Measurements from ENCODE around the gene IRX4. TPM values are rescaled to one million over a fixed set of nuclear protein-coding genes. Genes with fewer than 3 reads are reported as not detected.

Gene IRX4
- total RNA-seq, 2 donors from 2014 or later, result not detected

DNA sequence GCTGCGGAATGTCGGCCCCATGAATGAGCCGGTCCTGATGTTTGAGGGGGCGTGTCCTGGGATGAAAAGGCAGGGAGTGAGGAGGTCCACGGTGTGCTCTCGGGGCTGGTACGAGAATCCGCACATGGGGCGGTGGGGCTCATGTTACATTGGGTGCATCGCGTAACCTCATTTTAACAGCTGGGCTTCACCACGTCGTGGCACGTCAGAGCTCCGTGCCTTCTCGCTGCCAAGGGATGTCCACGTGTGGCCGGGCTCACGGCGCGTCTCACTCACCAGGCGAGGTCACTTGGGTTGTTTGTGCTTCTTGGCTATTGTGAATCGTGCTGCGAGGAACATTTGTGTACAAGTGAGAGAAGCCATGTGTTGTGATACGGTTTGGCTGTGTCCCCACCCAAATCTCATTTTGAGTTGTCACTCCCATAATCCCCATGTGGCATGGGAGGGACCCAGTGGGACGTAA is 29.1 kb upstream of the IRX4 start:
- H3K36me3 ChIP-seq, result no peaks in the 10 kb centered on the region
- TF ChIP-seq, protein P1, sequence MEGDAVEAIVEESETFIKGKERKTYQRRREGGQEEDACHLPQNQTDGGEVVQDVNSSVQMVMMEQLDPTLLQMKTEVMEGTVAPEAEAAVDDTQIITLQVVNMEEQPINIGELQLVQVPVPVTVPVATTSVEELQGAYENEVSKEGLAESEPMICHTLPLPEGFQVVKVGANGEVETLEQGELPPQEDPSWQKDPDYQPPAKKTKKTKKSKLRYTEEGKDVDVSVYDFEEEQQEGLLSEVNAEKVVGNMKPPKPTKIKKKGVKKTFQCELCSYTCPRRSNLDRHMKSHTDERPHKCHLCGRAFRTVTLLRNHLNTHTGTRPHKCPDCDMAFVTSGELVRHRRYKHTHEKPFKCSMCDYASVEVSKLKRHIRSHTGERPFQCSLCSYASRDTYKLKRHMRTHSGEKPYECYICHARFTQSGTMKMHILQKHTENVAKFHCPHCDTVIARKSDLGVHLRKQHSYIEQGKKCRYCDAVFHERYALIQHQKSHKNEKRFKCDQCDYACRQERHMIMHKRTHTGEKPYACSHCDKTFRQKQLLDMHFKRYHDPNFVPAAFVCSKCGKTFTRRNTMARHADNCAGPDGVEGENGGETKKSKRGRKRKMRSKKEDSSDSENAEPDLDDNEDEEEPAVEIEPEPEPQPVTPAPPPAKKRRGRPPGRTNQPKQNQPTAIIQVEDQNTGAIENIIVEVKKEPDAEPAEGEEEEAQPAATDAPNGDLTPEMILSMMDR (IDR thresholded peaks at IDR 0.05), result no peak
- no peak overlapping the region for H3K27ac ChIP-seq
- H3K9me3 ChIP-seq, result no peaks in the 10 kb centered on the region
- no peaks in the 10 kb centered on the region for H3K27me3 ChIP-seq
- no peak for DNase-seq (ENCODE audit: low spot score)
- H3K4me3 ChIP-seq, result no peak overlapping the region
- no peaks in the 10 kb centered on the region for H3K4me1 ChIP-seq

DNA sequence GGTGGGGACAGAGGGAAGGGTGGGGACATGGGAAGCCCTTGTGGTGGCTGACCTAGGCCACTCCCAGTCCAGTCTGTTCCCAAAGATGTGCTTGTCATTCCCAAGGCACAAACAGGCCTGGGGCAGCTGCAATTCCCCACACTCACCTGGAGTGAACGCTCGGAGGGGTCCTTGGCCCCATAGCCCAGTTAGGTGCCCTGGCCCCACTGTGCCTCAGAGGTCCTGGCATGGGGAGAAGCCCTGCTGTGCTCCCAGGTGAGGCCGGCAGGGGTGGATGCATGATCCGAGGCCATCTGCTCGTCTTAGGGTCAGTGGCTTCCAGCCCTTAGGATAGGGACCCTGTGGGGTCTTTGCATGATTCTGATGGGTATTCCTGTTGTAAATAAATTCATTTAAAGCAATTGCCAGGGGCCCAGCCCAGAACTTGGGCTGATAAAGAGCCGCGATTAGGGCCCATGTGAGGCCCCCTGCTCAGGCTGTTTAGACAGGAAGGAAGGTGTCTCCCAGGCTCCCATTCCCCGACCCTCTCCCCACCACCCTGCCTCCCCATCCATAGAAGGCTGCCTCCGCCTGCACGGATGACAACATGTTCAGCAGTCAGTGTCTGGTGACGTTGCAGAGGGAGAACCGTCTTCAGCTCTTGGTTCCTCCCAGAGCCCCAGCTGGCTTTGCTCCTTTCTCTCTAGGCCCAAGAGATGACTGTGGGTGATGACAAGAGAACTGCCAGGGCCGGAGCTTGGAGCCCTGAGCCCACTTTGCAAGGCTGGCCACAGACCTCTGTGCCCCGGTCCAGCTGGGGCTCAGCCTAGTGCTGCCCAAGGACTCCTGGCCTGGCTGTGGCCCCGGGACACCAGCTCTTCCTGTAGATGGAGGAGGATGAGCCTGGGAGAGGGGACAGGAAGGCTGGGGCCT is 28.4 kb upstream of the IRX4 start:
- H3K4me1 ChIP-seq, result no peaks in the 10 kb centered on the region
- no peaks in the 10 kb centered on the region for H3K9me3 ChIP-seq
- DNase-seq (ENCODE audit: low spot score), result no peak
- no peaks in the 10 kb centered on the region for H3K27me3 ChIP-seq
- no peaks in the 10 kb centered on the region for H3K36me3 ChIP-seq
- TF ChIP-seq, protein P1 (IDR thresholded peaks at IDR 0.05), result no peak
- no peak overlapping the region for H3K4me3 ChIP-seq
- H3K27ac ChIP-seq, result no peak overlapping the region

DNA sequence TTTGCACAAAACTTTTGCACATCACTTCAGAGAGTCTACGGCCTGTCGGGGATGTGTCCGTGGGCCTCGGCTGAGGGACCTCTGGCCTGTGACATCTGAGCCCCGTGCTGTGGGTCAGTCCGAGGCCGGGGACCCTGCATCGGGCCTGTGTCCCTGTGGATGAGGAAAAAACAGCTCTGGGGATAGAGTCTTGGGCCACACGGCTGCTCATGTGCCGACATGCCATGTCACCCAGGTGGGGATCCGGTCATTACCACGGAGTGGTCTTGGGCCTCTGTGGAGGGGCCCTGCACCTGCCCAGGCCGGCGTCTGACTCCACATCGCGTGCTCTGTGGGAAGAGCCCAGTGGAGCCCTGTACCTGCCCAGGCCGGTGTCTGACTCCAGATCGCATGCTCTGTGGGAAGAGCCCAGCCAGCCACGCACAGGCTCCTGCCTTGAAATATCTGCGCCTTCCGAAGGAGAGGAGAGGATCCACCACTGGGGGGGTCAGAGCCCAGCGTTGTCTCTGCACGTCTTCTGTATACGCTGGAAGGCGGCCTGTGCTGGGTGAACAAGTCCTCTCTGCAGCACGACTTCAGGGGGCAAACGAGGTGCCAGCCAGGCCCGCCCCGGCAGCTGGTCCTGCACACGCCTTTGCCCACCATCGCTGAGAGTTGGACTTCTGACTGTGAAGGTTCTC is 27.5 kb upstream of the IRX4 start:
- TF ChIP-seq, protein P1 (IDR thresholded peaks at IDR 0.05), result no peak
- no peak for DNase-seq (ENCODE audit: low spot score)
- no peak overlapping the region for H3K27ac ChIP-seq
- H3K36me3 ChIP-seq, result no peaks in the 10 kb centered on the region
- peaks cover 0 to 8% of the 10 kb centered on the region in 2 donors for H3K9me3 ChIP-seq
- no peaks in the 10 kb centered on the region for H3K27me3 ChIP-seq
- H3K4me3 ChIP-seq, result no peak overlapping the region
- no peaks in the 10 kb centered on the region for H3K4me1 ChIP-seq

DNA sequence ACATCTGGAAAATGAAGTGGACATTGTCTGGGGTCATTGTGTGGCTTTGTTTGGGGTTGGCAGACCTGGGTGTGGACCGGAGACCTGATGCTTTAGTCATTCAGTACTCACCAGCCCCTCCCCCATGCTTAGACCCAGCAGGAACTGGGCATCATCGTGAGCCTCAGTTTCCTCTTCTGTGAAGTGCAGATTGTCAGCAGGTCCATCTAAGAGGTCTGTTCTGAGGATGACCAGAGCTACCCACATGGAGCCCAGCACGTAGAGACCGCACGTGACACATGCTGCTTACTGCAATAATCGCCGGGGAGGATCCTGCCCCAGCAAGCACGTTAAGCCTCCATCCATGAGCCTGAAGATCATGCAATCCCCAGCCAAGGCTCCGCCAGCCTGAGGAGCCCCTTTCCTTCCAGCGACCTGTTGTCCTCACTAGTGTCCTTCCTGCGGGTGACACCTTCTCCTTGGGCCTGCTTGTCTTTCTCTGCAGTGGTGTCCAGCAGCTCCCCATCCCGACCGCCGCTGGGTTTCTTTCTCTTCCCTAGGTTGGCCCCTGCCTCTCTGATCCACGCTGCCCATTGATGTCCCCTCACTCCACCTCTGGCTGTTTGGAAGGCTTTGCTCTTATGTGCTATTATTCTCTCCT is 26.7 kb upstream of the IRX4 start:
- H3K4me1 ChIP-seq, result no peaks in the 10 kb centered on the region
- H3K27me3 ChIP-seq, result no peaks in the 10 kb centered on the region
- H3K4me3 ChIP-seq, result no peak overlapping the region
- H3K27ac ChIP-seq, result no peak overlapping the region
- peaks cover 0 to 15% of the 10 kb centered on the region in 2 donors for H3K9me3 ChIP-seq
- DNase-seq (ENCODE audit: low spot score), result no peak
- no peaks in the 10 kb centered on the region for H3K36me3 ChIP-seq
- TF ChIP-seq, protein P1 (IDR thresholded peaks at IDR 0.05), result no peak

DNA sequence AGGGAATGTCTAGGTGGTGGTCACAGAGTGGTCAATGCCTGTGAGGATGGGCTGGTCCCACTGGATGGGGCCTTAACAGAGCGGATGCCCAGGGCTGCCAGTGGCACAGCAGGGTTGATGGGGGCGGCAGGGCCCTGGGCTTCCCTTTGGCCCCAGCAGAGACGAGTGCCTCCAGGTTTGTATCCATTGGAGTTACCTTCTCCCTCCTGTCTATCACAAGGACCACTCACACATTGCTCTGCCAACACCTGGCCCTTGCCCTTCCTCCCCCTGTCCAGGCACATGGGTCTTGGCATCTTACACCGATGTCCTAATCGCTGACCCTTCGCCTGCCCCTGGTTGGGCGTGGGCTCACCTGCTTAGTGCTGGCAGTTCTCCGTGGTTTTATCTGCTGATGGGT is 26.2 kb upstream of the IRX4 start:
- no peaks in the 10 kb centered on the region for H3K4me1 ChIP-seq
- H3K36me3 ChIP-seq, result no peaks in the 10 kb centered on the region
- no peak overlapping the region for H3K4me3 ChIP-seq
- TF ChIP-seq, protein P1 (IDR thresholded peaks at IDR 0.05), result no peak
- H3K27ac ChIP-seq, result no peak overlapping the region
- DNase-seq (ENCODE audit: low spot score), result no peak
- no peaks in the 10 kb centered on the region for H3K27me3 ChIP-seq
- H3K9me3 ChIP-seq, result peaks cover 0 to 20% of the 10 kb centered on the region in 2 donors

Data from right atrium auricular region (tissue), 2 donors.